HCT116 (cell line): ENCODE measurements around the gene PLCL2. TPM values are rescaled to one million over a fixed set of nuclear protein-coding genes. Genes with fewer than 3 reads are reported as not detected.

Experiments
- ATAC-seq: fragments of 200-7000 bp; cut with Tn5 transposase; 2 replicates; pipeline ENCODE4 v1.9.1; 2020; ENCODE audit warnings: mild to moderate bottlenecking, moderate library complexity
- BruUV-seq: library from RNA; stranded (reverse); fragments of 400-500 nt; replicated peaks from 2 replicates; lab custom pipeline; 2021; lab: Mats Ljungman, UMichigan
- CTCF ChIA-PET: fragments of 300-600 bp; sonication (Branson Sonifier 250); formaldehyde crosslinking; loops from one replicate; lab custom pipeline; 2021; ENCODE audit warnings: antibody characterized with exemption; lab: Charles Lee
- POLR2A ChIA-PET: fragments of 300-600, 350-600 bp; sonication (Branson Sonifier 250); formaldehyde crosslinking; loops from one replicate; lab custom pipeline; 2021; ENCODE audit warnings: antibody characterized with exemption; lab: Charles Lee
- RAD21 ChIA-PET, 2 experiments: fragments of 300-600 bp; sonication (Branson Sonifier 250); formaldehyde crosslinking; loops; one replicate each; lab custom pipeline; 2023; ENCODE audit warnings: low total read pairs in 2 of 2; ENCODE audit not compliant: uncharacterized antibody in 2 of 2, unreplicated experiment in 2 of 2, low non-redundant PET in 1 of 2; lab: Charles Lee
- DNase-seq: peaks from one replicate; pipeline ENCODE4 v3.0.0-alpha.2; 2010; ENCODE audit warnings: low read depth, low spot score
- H2AFZ ChIP-seq: fragments of 200-600 bp; shearing (Covaris generic), sonication (generic); 2 replicates; pipeline ENCODE4 v1.6.1; 2017; ENCODE audit warnings: low read depth, mixed run types, mixed read lengths, antibody characterized with exemption, low read length; ENCODE audit not compliant: poor library complexity, severe bottlenecking
- H3K27ac ChIP-seq: 2 replicates; pipeline ENCODE4 v1.5.1; 2012; ENCODE audit warnings: low read depth, low read length
- H3K27me3 ChIP-seq: fragments of 200-600 bp; sonication (generic); 2 replicates; pipeline ENCODE4 v1.6.1; 2016; ENCODE audit warnings: mixed run types, low read length, mixed read lengths; ENCODE audit not compliant: insufficient read depth
- H3K36me3 ChIP-seq, 2 experiments: fragments of 200-500 bp in 1 of 2; fragments of 200-600 bp in 1 of 2; sonication (Bioruptor generic) in 1 of 2; sonication (generic) in 1 of 2; 2 replicates each; pipeline versions ENCODE4 v1.5.1 to v1.6.1; 2014 to 2016; ENCODE audit warnings: low read length in 2 of 2, inconsistent platforms in 1 of 2, mixed read lengths in 1 of 2, mixed run types in 1 of 2; ENCODE audit not compliant: insufficient read depth in 2 of 2, control insufficient read depth in 1 of 2
- H3K4me1 ChIP-seq, 2 experiments: fragments of 200-600 bp in 1 of 2; sonication (generic) in 1 of 2; 2 replicates each; pipeline versions ENCODE4 v1.5.1 to v1.6.1; 2012 to 2017; ENCODE audit warnings: low read length in 2 of 2, inconsistent platforms in 1 of 2, mild to moderate bottlenecking in 1 of 2, mixed read lengths in 1 of 2, mixed run types in 1 of 2, moderate library complexity in 1 of 2; ENCODE audit not compliant: insufficient read depth in 2 of 2, control insufficient read depth in 1 of 2
- H3K4me2 ChIP-seq: fragments of 200-600 bp; sonication (generic); 2 replicates; pipeline ENCODE4 v1.6.1; 2017; ENCODE audit warnings: mixed run types, low read length, mixed read lengths
- H3K4me3 ChIP-seq, 2 experiments: fragments of 200-600 bp in 1 of 2; sonication (generic) in 1 of 2; replicated peaks in 1 of 2; 2 replicates each; pipeline ENCODE4 v1.5.1; 2011 to 2016; ENCODE audit warnings: low read length in 2 of 2, control low read depth in 1 of 2, low read depth in 1 of 2, mild to moderate bottlenecking in 1 of 2, mixed read lengths in 1 of 2, mixed run types in 1 of 2
- H3K79me2 ChIP-seq: fragments of 200-600 bp; sonication (generic); 2 replicates; pipeline ENCODE4 v1.6.1; 2017; ENCODE audit warnings: mild to moderate bottlenecking, mixed run types, low read length, moderate library complexity, mixed read lengths; ENCODE audit not compliant: insufficient read depth
- H3K9ac ChIP-seq: fragments of 200-600 bp; sonication (generic); 2 replicates; pipeline ENCODE4 v1.6.1; 2016; ENCODE audit warnings: low read length, mixed read lengths
- H3K9me2 ChIP-seq: fragments of 200-600 bp; sonication (generic), shearing (Covaris generic); 2 replicates; pipeline ENCODE4 v1.6.1; 2017; ENCODE audit warnings: mixed run types, mild to moderate bottlenecking, moderate library complexity; ENCODE audit not compliant: insufficient read depth
- H3K9me3 ChIP-seq, 2 experiments: fragments of 200-500 bp in 1 of 2; fragments of 200-600 bp in 1 of 2; sonication (Bioruptor generic) in 1 of 2; sonication (generic) in 1 of 2; 2 replicates each; pipeline ENCODE4 v1.6.1; 2014 to 2017; ENCODE audit warnings: low read length in 2 of 2, mixed read lengths in 2 of 2, inconsistent platforms in 1 of 2, low read depth in 1 of 2, mild to moderate bottlenecking in 1 of 2, mixed run types in 1 of 2, moderate library complexity in 1 of 2; ENCODE audit not compliant: control insufficient read depth in 1 of 2, insufficient read depth in 1 of 2
- H4K20me1 ChIP-seq: fragments of 200-600 bp; sonication (generic), shearing (Covaris generic); 2 replicates; pipeline ENCODE4 v1.6.1; 2017; ENCODE audit warnings: mixed run types, mild to moderate bottlenecking, moderate library complexity; ENCODE audit not compliant: insufficient read depth
- MAX ChIP-seq: IDR thresholded peaks from 2 replicates; pipeline ENCODE4 v1.6.1; 2012
- RAD21 ChIP-seq: IDR thresholded peaks from 2 replicates; pipeline ENCODE4 v1.6.1; 2012; ENCODE audit warnings: low read depth, mild to moderate bottlenecking
- SP1 ChIP-seq: IDR thresholded peaks from 2 replicates; pipeline ENCODE4 v1.6.1; 2012; ENCODE audit warnings: low read depth
- intact Hi-C: fragments of 100-400 bp; cut with micrococcal nuclease; formaldehyde crosslinking; loops from 2 replicates; pipeline ENCODE4 v1.10.0; 2022
- total RNA-seq: library from RNA; stranded (reverse); gene quantifications from one replicate; pipeline ENCODE4 v1.2.1, GENCODE V29; 2021; ENCODE audit not compliant: unreplicated experiment

PLCL2 gene
- total RNA-seq, 1 experiment from 2014 or later = 2.2 TPM

- H3K4me2 ChIP-seq = no peak overlapping the region
- H3K9ac ChIP-seq = no peak overlapping the region
- H3K27ac ChIP-seq = no peak overlapping the region
- no peak overlapping the region for H3K4me3 ChIP-seq
- POLR2A ChIA-PET = no interaction called here
- no peak for TF ChIP-seq RAD21
- no peak for TF ChIP-seq MAX
- no peak for ATAC-seq
- no peak for DNase-seq
- H3K9me2 ChIP-seq = no peaks in the 10 kb centered on the region
- no TSS peak for BruUV-seq
- CTCF ChIA-PET = no interaction called here
- intact Hi-C loops = no loop called here
- no peaks in the 10 kb centered on the region for H3K4me1 ChIP-seq
- H3K9me3 ChIP-seq = no peaks in the 10 kb centered on the region
- no peaks in the 10 kb centered on the region for H3K27me3 ChIP-seq
- H4K20me1 ChIP-seq = no peaks in the 10 kb centered on the region
- no peaks in the 10 kb centered on the region for H3K36me3 ChIP-seq
- RAD21 ChIA-PET = no interaction called here
- H2AFZ ChIP-seq = no peak overlapping the region
- no peaks in the 10 kb centered on the region for H3K79me2 ChIP-seq
These were observed 115.1 kb downstream of the PLCL2 start for GRCh38 chr3:16999871-17000270.

GRCh38 chr3:17003457-17003856 lies 118.7 kb downstream of the PLCL2 start:
- POLR2A ChIA-PET = no interaction called here
- TF ChIP-seq MAX = no peak
- TF ChIP-seq SP1 = no peak
- Histone ChIP-seq H3K79me2 (no peaks in the 10 kb centered on the region), H4K20me1 (no peaks in the 10 kb centered on the region), H3K4me3 (no peak overlapping the region), H3K27me3 (no peaks in the 10 kb centered on the region), H3K9me2 (no peaks in the 10 kb centered on the region), H3K4me1 (no peaks in the 10 kb centered on the region), H3K4me2 (no peak overlapping the region), H3K27ac (no peak overlapping the region), H2AFZ (no peak overlapping the region), H3K36me3 (no peaks in the 10 kb centered on the region), H3K9me3 (no peaks in the 10 kb centered on the region), H3K9ac (no peak overlapping the region)
- CTCF ChIA-PET = no interaction called here
- intact Hi-C loops = no loop called here
- ATAC-seq (no peak), DNase-seq (no peak)
- RAD21 ChIA-PET = no interaction called here
- no TSS peak for BruUV-seq
